Stimulated activated CD4-positive, alpha-beta T cell treated with anti-CD3 and anti-CD28 coated beads, Interleukin-2, amount 100 ng/mL, for 24 hours (primary cell): ENCODE measurements around the gene JPT2.
A peak's percentile ranks its signal among the peaks of the same experiment; 100 is the strongest.
"Not testable (repeated sequence)": the region's sequence is repeated elsewhere in the genome, so short reads cannot be mapped to it uniquely, and the experiment has no call there.

Experiments used
- DNase-seq, 2 donors: peaks; one replicate each; pipeline ENCODE4 v3.0.0-alpha.2; 2020

JPT2 gene

DNA sequence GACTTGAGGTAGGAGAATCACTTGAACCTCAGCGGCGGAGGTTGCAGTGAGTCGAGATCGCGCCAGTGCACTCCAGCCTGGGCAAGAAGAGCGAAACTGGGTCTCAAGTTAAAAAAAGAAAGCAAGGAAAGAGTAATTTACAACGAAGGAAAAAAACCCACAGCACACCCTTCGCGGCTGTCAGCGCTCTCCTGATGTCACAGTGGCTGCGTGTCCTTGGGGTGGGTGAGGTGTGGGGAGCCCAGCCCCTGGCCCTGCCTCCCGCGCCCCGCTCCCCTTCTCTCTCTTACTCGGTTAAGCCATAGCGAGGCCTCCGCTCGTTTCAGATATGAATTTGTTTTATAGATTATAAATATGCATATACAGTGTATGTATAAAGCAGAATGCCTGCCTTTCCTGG, 740 bp upstream of the JPT2 start:
- DNase-seq, result no peak

DNA sequence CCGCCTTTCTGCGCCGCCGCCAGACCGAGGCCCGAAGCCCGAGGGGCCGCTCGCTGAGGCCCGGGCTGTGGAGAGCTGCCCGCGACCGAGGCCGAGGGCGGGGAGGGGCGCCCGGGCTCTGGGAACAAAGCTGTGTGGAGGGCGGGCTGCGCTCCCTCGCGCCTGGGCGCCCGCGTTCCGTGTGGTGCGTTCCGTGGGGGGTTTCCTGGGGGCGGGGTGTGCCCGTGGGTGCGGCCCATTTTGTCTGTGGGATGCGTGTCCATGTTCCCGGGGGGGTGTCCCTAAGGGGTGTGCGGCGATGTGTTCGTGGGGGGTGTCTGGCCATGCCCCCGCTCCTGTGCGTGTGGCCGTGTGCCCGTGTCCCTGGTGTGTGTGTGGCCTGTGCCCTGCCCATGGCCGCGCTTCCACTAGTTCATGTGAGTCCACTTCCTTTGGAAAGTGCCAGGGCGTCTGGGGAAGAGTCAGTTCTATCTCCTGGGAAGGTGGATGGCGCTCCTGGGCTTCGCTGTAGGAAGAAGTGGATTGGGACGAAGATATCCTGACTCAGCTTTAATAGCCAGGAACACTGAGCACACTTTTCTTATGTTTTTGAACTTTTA, 520 bp downstream of the JPT2 start:
- peak; percentile 54 to 62 for DNase-seq

DNA sequence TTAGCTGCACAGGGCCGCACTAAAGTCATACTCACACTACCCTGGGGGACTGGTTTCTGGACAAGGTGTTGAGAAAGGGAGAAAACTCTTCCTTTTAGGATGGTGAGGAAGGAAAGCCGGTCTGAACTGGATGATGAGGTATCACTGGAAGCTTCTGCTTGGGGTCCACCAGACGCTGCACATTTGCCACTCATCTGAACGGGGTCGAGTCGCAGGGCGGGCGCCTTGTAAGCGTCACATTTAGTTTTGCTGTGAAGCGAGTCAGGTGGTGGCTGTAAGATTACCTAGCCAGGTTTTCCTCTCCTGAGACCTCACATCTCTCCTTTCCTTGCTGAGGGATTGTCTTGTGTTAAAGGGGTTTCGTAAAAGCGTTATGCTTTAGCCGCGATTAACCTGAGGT, 2.3 kb downstream of the JPT2 start:
- no peak for DNase-seq

DNA sequence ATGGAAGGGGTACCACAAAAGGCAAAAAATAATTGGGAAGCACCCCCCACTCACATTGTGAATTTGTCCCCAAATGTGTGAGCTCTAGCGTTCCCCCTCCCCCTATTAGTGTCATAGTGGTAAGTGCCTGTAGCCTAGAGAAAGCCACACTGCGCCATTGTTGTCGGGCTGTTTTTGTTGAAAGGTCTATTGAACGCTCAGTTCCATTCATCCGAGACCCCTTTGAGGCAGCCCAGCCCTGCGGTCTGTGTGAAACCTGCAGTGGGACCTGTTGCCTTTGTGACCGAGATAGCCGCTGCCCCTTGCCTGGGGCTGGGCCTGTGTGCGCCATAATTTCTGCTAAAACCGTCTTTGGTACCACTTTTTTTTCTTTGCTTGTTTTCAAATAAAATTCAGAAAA, 3.0 kb downstream of the JPT2 start:
- no peak for DNase-seq

DNA sequence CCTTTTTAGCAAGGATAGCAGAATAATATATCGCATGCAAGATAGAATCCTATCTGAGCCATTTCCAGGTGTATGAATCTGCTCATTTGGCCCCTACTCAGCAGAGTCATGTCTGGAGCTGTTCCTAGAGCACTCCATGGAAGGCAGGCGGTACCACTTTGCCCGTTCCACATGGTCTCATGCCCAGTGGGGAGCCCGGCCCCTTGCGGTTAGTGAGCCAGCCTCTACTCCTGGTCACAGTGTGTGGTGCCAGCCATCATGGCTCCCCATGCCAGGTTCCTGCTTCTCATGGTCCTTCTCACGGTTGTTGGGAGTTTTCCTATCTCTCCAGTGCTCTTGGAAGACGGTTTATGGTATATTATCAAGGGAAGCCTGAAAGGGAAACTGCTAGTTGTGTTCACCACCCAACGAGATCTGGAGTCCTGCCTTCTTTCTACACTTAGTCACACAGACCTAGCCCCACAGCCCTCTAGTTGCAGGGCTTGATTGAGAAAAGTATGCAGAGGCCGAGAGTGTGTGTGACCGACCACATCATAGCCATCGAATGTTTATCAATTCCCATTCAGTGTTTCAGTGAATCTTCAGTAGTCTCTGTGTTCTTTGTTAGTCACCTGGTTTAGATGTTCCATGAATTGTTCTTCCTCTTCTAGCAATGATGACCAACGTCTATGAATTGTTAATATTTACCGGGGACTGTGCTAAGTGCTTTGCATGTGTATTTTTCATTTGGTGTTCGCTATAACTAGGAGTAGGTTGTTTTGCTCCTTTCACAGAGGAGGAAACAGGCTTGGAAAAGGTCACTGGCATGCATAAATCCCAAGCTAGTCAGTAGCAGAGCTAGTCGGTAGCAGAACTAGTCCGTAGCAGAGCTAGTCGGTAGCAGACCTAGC, 9.6 kb downstream of the JPT2 start:
- no peak for DNase-seq

DNA sequence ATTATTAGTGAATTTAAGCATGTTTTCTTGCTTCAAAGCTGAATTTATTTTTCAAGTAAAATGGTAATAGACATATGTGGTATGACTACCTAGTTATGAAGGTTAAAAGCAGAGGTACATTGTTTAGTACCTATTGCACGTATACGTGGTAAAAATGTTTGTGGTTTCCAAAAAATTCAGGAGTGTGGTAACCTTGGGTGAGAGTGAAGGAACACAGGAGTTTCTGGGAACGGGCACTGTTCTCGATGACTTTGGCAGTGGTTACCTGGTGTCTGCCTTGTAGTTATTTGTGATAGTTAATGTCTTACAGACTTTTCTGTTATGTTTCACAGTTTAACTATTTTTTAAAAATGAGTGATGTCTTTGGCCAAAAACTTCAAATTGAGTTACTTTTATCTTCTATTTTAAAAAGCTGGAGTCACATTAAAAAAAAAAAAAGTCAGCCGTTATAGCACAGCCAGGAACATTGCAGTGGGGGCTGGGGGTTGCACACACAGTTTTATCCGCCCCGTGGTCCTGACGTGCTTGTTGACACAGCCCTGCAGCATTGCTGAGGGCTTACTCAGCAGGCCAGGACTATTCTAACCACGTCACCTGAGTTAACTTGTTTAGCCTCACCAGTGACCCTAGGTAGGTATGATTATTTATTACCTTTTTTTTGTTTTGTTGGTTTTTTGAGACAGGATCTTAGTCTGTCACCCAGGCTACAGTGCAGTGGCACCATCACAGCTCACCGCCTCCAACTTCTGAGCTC, 10.9 kb downstream of the JPT2 start:
- no peak for DNase-seq

DNA sequence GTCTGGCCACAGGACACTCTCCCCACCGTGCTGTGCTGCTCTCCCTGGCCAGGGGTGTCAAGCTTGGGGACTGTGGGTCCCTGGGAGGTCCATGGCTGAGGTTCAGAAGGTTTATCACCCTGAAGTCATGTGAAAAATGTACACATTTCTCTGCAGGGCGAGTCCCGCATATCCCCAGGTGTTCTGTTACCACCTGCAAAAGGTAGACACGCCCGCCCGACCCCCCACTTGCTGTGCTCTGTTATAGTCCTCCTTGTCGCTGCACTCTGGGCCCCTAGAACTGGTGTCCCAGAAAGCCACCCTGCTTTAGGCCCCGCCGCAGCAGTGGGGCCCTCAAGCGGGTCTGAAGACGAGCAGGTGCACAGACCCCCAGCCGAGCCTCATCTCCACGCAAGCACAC, 11.8 kb downstream of the JPT2 start:
- no peak for DNase-seq

DNA sequence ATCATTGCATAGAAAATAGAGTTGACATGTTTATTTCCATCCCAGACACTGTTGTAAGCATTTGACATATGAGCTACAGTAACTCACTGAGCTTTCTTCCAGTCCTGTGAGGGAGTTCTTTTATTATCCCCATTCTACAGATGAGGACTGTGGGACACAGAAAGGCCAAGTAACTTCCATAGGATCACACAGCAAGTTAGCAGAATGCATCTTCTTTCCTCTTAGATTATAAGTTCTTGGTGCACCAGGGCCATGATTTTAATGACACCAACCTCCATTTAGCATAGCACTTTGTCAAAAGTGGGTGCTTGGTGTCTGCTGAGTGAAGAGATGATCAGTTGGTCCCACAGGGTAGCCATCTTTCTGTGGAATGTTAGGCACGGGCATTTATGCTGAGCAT, 12.7 kb downstream of the JPT2 start:
- DNase-seq, result no peak

DNA sequence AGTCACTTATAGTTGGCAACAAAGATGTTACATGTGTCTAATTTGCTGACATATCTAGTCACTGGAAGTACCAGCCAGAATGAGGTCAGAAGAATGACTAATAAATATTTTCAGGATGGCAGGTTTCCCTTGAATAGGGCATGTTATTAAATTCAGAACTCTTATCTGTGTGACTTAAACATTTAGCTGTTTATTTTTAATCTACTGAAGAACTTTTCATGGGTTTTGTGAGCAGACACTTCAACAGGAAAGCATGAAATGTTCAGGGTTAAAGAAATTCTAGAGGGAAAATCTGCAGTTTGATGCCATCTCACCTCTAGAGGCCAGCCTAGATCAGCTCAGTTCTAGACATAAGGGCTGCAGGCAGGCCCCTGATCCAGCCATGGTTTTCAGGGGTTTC, 13.2 kb downstream of the JPT2 start:
- no peak for DNase-seq

DNA sequence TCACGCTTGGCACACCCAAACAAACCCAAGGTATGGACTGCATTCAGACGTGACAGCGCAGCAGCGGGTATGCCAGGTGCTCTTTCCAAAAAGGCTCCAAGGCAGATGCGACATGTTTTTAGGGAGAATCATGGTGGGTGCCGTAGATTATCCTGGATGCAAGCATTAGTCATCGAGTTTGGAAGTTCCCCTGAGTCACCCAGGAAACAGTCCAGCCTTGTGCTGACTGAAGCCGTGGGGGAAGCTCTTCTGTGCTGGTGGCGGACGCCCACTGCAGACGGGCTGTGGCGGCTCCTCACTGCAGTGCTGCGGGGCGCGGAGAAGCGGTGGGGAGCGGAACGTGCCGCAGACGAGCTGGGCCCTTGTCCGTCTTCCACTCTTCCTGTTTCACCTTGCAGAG, 13.9 kb downstream of the JPT2 start:
- DNase-seq, result no peak

DNA sequence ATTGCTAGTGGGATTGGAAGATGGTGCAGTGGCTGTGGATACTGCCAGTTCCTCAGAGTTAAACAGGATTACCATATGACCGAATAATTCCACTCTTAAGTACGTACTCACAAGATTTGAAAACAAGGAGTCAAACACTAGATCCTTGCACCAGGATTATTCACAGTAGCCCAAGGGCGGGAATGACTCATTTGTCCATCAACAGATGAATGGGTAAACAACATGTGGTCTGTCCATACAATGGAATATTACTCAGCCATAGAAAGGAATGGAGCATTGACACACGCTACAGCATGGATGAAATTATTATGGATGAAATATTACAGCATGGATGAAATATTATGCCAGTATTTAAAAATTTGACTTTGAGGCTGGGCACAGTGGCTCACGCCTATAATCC, 18.8 kb downstream of the JPT2 start:
- no peak for DNase-seq

DNA sequence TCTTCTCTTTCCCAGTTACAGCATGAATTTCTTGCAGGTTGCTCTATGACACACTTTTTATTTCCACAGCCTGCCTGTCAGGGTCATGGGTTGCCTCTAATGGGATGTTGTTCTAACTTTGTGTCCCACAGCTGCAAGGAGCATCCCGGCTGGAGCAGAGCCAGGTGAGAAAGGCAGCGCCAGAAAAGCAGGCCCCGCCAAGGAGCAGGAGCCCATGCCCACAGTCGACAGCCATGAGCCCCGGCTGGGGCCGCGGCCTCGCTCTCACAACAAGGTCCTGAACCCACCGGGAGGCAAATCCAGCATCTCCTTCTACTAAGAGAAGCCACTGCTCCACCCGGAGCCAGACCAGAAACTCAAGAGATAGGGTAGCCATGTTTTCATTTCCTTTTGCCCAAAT, 20.6 kb downstream of the JPT2 start:
- no peak for DNase-seq

DNA sequence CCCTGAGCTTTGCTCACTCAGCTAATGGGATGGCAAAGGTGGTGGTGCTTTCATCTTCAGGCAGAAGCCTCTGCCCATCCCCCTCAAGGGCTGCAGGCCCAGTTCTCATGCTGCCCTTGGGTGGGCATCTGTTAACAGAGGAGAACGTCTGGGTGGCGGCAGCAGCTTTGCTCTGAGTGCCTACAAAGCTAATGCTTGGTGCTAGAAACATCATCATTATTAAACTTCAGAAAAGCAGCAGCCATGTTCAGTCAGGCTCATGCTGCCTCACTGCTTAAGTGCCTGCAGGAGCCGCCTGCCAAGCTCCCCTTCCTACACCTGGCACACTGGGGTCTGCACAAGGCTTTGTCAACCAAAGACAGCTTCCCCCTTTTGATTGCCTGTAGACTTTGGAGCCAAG, 22.2 kb downstream of the JPT2 start:
- DNase-seq, result no peak

DNA sequence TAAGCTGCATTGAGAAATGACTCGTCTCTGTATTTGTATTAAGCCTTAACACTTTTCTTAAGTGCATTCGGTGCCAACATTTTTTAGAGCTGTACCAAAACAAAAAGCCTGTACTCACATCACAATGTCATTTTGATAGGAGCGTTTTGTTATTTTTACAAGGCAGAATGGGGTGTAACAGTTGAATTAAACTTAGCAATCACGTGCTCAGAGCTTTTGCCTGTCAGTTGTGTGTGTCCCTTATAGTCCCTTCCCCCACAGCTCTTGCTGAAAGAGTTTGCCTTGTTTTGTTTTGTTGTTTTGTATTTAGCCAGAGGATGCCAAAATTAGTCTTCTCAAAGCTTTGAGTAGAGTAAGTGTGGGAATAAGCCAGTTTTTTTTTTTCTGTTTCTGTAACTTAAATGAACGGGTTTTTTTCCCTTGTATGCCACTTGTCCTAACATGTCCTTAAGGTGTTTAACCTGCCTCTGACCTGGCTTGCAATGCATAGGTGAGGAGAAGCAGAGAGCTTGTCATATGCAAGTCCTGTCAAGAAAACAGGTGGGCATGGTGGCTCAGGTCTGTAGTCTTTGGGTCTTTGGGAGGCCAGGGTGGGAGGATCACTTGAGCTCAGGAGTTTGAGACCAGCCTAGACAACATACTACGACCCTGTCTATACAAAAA, 23.3 kb downstream of the JPT2 start:
- no peak for DNase-seq

DNA sequence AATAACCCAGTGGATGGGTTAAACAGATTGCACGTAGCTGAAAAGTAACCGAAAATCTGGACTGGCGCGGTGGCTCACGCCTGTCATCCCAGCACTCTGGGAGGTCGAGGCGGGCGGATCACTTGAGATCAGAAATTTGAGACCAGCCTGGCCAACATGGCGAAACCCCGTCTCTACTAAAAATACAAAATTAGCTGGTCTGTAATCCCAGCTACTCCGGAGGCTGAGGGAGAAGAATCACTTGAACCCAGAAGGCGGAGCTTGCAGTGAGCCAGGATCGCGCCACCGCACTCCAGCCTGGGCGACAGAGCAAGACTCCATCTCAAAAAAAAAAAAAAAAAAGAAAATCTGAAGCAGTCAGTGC, 27.2 kb downstream of the JPT2 start:
- not testable (repeated sequence) for DNase-seq

DNA sequence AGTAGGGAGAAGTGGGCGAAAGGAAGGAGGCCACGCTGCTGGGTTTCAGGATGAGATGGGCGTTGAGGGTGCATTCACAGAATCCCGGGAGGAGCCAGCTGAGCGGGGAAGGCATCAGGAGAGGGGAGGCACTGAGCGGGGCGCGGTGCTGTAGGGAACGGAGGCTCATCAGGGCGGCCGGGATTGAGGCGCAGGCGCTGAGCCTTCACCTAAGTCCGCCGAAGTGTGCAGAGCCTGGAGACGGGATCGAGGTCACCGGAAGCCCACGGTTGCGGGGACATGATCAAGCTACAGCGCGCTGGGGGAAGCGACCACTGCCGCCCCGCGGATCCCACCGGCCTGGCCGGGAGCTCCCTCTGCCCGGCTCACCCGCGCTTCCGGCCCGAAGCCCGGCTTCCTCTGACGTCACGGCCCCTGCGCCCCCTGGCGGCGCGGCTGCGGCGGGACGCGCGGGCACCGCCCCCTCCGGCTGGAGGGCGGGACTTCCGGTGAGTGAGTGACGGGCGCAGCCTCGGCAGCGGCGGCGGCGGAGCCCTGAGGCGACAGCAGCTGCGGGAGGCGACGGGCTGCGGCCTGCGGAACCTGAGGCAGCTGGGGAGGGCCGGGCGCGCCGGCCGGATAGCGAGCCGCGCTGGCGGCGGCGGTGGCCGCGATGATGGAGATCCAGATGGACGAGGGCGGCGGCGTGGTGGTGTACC, 27.8 kb downstream of the JPT2 start, which contains the start of gene MAPK8IP3:
Gene MAPK8IP3, plus strand, starts transcription at position 508 of the 698 bp plus-strand sequence. Its CDS starts 145 bp downstream, at position 653.
- peak; percentile 95 to 96 for DNase-seq

DNA sequence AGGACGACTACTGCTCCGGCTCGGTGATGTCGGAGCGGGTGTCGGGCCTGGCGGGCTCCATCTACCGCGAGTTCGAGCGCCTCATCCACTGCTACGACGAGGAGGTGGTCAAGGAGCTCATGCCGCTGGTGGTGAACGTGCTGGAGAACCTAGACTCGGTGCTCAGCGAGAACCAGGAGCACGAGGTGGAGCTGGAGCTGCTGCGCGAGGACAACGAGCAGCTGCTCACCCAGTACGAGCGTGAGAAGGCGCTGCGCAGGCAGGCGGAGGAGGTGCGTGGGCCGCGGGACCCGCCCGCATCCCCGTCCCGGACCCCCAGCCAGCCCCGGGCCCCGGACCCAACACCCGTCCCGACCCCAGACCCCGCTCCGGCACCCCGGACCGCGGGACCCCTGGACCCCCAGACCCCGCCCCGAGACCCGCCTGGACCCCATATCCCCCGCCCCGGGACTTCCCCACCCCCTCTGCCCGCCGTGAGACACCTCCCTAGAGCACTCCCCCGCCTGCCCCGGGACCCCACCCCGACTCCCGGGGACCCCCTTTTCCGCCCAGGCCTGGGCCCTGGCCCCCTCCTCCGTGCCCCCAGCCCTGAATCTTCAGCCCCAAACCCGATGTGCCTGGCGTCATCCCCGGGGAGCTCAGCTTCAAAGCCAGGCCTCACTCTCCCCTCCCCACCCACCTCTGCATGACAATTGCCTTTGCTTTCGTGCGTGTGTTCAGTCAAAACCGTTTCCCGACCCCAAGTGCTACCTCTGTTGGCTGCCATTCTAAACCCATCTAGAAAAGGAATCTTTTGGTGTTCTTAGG, 28.5 kb downstream of the JPT2 start:
- peak; percentile 53 to 56 for DNase-seq

DNA sequence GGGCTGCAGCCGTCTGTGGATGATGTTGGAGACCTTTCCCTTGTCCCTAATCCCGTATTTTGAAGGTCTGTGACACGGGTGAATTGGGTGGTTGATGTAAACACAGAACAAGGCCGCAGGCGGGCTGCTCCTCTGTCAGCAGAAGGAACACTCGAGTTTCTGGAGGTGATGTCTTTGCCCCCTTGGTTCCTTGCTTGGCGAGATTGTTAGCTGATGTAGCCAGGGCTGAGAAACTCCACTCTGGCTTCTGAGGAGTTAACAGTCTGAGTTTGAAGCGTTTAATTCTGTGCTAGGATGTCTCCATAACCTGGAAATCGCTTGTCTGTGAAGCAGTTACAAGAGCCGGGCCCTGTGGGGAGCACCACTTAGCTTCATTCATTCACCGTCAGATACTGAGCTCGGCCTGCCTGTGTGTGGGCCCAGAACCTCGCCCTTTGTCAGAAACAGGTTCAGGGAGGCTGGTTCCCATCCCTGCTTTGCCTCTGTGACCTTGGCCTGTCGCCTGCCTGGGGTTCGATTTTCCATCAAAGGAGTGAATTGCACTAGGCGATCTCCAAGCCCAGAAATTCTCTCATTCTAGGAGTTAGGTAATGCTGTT, 29.2 kb downstream of the JPT2 start:
- DNase-seq, result peak in 1 of 2 donors; percentile 16

DNA sequence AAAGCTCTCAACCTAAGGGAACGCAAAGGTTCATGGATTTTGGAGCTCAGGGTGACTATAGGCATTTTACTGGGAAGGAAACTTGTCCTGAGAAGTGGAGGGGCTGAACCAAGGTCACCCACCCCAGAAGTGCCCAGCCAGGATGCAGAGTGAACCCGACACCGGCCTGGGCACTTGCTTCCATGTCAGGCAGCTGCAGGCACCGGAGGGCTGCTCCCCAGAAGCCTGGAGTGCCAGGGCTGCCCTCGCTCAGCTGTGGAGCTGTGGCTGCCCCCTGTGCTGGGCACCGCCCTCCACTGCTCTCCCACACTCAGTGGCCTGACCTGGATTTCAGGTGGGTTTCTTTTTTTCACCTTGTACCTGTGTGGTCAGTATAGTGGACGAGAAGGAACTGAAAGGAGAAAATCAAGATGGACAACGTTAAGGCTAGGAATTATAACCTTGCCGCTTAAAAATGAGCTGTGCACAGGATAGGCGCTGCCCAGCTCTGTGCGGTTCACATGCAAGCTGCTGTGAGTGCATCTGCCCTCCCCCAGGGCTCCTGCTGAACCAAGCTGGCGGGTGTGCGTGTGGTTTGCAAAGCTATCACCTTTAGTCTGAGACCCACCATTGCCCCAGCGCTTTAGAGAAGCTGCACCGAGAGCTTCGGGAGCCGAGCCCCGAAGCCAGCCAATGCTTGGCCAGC, 30.1 kb downstream of the JPT2 start:
- no peak for DNase-seq

DNA sequence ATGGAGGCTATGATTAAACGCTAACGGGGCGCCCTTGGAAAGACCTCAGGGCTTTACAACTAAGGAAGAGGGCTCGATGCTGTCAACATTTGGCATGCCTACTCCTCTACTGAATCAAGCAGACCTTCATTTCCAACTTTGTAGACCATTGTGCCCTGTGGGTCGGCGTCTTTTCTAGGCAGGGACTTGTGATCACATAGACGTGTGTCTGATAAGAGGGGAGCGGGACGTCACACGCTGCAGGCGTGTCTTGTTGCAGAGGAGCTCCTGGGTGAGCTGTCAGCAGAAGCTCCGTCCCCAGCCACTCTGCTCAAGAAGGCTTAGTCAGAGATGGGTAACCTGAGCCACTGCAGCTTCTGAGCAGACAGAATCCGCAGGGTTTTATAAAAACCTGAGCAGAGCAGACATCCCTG, 30.7 kb downstream of the JPT2 start:
- no peak for DNase-seq

DNA sequence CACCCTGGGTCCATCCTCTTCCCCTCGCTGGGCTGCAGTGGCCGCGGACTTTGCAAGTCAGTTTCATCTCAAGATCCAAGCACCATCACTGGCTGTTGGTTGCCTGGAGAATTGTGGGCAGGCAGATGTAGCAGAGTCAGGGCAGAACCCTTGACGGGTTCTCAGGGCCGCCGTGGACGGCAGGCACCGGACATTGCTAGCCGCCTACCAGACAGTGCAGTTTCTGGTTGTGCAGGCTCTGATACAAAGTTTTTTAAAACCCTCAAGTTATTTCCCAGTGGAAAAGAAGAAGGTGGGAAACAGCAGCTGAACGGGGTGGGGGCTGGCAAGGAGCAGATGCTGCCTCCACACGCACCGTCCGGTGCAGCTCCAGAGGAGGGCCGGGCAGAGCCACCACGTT, 31.3 kb downstream of the JPT2 start:
- no peak for DNase-seq
